Mononuclear cell (primary cell): ENCODE data around the gene ERC2. TPM values are rescaled to one million over a fixed set of nuclear protein-coding genes. Genes with fewer than 3 reads are reported as not detected.
"Not testable (repeated sequence)": the region's sequence is repeated elsewhere in the genome, so short reads cannot be mapped to it uniquely, and the experiment has no call there.

Source experiments
- H3K27me3 ChIP-seq: 2 replicates; pipeline ENCODE4 v1.6.0; 2011; ENCODE audit warnings: low read length, control low read depth; ENCODE audit not compliant: insufficient read depth
- H3K4me1 ChIP-seq: 2 replicates; pipeline ENCODE4 v1.5.1; 2011; ENCODE audit warnings: mild to moderate bottlenecking, low read length, control low read depth; ENCODE audit not compliant: insufficient read depth
- H3K4me3 ChIP-seq: 2 replicates; pipeline ENCODE4 v1.5.1; 2011; ENCODE audit warnings: mild to moderate bottlenecking, low read length, moderate library complexity
- H3K9me3 ChIP-seq: 2 replicates; pipeline ENCODE4 v1.5.1; 2011; ENCODE audit warnings: low read depth, mild to moderate bottlenecking, control low read depth, low read length
- total RNA-seq: library from RNA; depleted of rRNA; stranded (reverse); fragments of >200 nt; gene quantifications from one replicate; pipeline ENCODE4 v1.2.3, GENCODE V29; 2012

Gene ERC2
- total RNA-seq, 1 donor = 0.10 TPM

DNA sequence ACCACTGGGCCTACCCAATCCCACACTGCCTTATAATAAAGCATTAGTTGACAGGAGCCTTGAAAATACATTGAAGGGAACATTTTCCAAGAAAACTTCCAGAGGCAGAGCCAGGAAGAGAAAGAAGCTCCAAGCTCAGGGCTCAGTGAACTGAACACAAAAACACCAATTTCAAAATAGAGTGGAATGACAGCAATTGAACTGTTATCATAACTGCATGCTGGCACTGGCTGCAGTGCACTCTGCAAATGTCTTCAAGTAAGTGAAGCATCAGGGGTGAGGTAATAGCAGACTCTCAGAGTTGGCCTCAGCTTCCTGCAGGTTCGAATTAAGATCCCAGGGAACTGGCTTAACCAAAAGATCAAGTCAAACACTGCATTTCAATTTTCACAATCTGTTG lies 593.2 kb downstream of the ERC2 start:
- H3K9me3 ChIP-seq = no peaks in the 10 kb centered on the region
- no peaks in the 10 kb centered on the region for H3K27me3 ChIP-seq
- H3K4me1 ChIP-seq = no peaks in the 10 kb centered on the region
- H3K4me3 ChIP-seq = no peak overlapping the region

DNA sequence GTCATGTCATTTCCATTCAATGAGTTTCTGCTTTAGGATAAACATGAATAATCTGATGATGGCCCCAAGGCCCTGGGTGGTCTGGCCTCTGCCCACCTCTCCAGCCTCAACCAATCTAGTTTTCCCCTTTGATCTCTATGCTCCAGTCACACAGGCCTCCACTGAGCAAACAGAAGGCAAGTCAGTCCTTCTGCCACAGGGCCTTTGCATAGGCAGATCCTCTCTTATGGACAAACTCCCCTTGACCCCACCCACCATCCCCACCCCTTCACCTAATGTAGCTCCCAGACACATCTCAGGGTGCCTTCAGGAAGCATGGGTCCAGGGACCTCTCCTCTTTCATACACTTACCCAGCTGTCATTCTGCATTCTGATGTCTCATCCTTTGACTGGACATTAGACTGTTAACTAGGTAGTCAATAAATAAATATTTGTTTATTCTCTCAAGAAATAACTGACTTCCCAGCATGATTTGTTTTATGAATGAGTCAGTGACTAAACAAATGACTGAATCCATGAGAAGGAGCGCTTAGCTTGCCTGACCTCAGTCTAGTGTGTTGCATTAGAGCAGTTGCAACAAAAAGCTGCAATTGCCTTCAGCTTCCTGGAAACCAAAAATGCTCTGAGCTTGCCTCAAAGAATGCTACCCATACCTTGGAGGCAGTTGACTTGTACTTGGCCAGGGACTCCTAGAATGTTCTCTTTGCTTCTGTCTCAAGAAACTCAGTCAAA lies 594.6 kb downstream of the ERC2 start:
- Histone ChIP-seq H3K27me3 (no peaks in the 10 kb centered on the region), H3K4me3 (no peak overlapping the region), H3K9me3 (no peaks in the 10 kb centered on the region), H3K4me1 (no peaks in the 10 kb centered on the region)

DNA sequence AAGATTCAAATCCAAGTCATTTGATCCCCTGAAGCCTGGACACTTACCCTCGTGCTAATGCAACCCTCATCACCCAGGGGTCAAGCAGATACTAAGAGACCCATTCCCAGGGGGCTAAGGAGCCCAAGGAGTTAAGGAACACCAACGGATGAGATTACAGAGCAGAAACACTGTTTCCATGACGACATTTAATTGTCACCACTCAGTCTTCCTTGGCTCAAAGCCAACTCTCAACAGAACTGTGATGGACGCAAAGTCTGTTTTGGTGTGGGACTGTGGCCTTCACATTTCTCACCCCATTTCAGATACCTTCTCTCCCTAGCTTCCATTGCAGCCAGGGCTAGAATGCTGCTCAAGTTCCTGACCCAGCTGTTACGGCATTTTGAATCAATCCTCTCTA lies 597.7 kb downstream of the ERC2 start:
- H3K27me3 ChIP-seq = no peaks in the 10 kb centered on the region

DNA sequence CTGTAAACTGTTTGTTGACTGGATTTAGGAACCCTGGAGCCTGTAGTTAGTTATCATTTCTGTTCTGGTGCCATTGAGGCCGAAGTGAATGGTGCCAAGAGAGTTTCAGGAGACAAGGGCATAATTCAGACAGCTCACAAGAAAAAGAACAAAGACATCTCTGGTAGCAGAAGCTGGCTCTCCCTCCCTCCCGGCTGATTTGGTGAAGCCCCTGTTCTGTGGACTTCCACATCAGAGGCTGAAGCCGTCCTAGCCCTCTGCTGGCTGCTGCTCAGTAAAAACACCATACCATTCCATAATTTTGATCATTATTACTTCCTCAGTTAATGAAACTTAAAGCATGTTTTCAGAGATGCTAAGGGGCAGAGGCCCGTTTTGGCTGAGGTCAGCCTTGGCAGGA lies 599.9 kb downstream of the ERC2 start:
- Histone ChIP-seq H3K9me3 (no peaks in the 10 kb centered on the region), H3K4me3 (no peak overlapping the region), H3K27me3 (no peaks in the 10 kb centered on the region), H3K4me1 (no peaks in the 10 kb centered on the region)

More for the DNA sequence above, 597.7 kb downstream of the ERC2 start:
- H3K9me3 ChIP-seq = no peaks in the 10 kb centered on the region
- no peak overlapping the region for H3K4me3 ChIP-seq
- H3K4me1 ChIP-seq = no peaks in the 10 kb centered on the region

DNA sequence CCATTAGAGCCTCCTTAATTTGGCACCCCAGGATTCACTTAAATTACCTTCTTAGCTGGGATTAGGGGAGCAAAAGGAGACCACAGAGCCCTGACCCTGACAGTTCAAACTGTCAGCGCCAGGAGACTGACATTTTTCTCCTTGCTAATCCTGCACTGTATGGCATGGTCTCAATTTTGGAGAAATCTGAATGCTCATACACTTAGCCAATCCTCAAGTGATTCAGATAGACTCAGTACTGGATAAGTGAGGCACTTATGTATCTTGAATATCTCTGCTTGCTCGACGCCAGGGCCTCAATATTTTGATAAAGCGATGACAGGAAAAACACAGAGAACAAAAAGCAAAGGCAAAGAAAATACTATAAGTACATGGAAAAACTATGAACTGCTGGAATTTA lies 605.2 kb downstream of the ERC2 start:
- no peaks in the 10 kb centered on the region for H3K27me3 ChIP-seq
- H3K9me3 ChIP-seq = no peaks in the 10 kb centered on the region
- H3K4me1 ChIP-seq = no peaks in the 10 kb centered on the region
- H3K4me3 ChIP-seq = no peak overlapping the region

DNA sequence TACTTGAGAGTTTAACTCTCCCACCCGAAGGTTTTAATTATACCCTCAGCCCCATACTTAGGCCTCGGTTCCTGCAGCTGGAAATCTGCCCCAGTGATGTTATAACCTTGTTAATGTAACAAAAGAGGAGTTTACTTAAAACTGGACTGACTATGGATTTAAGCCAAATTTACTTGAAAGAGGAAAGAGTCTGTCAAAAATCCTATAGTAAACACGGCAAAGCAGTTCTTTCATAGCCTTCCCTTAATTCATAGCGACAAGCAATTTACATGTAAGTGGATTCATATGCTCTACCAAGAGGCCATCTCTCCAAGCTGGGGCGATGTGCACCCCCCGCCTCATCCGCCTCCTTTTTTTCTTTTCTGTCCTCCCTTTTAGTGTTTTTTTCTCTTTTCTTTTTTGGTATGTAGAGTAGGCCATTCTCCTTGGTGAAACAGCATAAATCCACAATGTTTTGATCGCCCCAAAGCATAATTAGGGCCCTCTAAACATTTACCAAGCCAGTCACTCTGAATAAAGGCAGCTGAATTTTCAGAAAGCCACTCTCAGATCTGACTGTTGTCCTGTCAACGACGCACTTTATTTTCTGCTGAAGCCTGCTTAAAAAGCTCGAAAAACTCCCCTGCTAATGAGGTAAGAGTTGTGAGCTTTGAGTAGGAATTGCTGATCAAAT lies 608.1 kb downstream of the ERC2 start:
- Histone ChIP-seq H3K9me3 (no peaks in the 10 kb centered on the region), H3K27me3 (no peaks in the 10 kb centered on the region), H3K4me1 (no peaks in the 10 kb centered on the region), H3K4me3 (no peak overlapping the region)

DNA sequence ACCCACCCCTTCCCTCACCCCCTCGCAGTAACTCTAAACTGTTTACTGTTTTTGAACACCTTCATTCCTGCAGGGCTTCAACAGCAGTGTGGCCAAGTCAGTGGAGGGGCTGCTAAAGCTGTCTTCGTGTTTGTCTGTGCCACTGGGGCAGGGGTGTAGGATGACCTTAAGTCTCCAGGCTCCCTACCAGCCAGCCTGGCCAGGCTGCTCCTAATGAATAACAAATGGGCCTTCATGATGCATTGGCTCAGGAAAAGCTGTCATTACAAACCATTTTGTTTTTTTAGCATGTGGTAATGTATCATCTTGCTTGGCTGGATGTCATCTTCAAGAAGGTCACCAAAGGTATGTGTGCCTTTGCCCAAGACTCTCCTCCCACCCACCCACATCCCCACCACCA lies 609.0 kb downstream of the ERC2 start:
- Histone ChIP-seq H3K4me3 (no peak overlapping the region), H3K27me3 (no peaks in the 10 kb centered on the region), H3K9me3 (no peaks in the 10 kb centered on the region), H3K4me1 (no peaks in the 10 kb centered on the region)

DNA sequence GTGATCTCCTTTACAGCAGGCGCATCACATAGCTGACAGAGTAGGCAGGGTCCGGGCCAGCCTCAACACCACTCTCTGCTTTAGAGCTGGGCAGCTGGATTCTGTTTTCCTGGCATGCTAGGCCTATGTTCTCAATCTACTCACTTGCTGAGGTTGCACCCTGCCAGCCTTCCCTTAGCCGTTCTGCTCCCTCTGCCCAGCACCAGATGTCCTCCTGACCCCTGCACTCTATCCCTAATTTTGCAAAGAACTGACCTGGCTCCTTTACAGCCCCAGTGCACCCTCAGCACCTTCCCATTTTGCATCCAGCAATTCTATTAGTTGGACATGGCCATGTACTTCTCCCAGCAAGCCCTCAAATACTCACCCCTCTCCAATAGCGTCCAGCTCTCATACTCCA lies 609.5 kb downstream of the ERC2 start:
- no peak overlapping the region for H3K4me3 ChIP-seq
- no peaks in the 10 kb centered on the region for H3K9me3 ChIP-seq
- H3K27me3 ChIP-seq = no peaks in the 10 kb centered on the region
- no peaks in the 10 kb centered on the region for H3K4me1 ChIP-seq

DNA sequence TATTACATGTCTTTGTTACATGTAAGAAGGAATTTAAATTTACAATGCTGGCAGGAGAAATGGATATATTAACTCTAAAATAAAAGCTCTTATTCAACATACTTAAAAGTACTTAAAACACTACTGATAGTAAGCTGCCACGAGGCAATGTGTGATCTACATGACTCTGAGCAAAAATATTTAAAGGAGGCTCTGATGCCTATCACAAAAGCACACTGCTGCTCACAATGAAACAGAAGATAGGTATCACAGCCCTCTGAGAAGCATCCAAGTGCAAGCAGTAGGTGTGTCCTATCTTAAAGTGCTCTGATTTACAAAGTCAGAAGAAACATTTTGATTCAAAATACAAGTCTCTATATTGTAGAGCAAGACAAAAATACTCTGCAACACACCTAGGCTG lies 610.0 kb downstream of the ERC2 start:
- Histone ChIP-seq H3K27me3 (no peaks in the 10 kb centered on the region), H3K4me1 (no peaks in the 10 kb centered on the region), H3K4me3 (no peak overlapping the region), H3K9me3 (no peaks in the 10 kb centered on the region)

DNA sequence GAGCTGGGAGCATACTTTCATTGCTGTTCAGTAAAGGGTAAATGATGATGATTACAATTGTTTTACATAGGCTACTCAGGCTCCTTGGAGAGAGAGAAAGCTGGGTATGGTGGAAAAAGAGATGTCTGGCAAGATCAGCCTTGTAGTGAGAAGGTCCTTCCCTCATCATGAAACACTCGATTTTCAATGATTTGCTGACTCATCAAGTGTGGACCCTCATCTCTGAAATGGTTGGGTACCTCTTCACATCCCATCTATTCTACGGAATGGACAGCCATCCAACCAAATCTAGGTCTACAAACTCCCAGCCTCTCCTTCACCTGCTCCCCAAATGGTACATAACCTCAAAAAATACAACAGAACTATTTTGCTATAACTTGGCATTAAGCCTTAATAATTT lies 610.6 kb downstream of the ERC2 start:
- Histone ChIP-seq H3K4me3 (no peak overlapping the region), H3K27me3 (no peaks in the 10 kb centered on the region), H3K9me3 (no peaks in the 10 kb centered on the region), H3K4me1 (no peaks in the 10 kb centered on the region)

DNA sequence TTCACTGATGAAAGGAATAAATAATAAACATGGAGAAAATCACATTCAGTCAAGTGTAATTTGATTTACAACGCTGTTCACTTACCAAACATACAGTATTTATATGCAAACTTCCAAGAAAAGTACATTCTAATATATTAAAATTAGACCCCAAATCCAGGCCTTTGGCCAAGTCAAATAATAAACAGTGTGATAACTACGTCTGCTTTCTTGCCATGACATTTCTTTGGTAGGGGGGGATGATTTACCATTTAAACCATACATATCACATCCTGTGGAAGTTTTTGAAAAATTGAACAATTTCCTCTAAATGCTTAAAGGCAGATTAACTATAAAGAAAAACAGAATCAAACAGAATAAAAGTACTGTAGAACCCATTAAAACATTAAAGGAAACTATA lies 613.0 kb downstream of the ERC2 start:
- Histone ChIP-seq H3K4me3 (no peak overlapping the region), H3K4me1 (no peaks in the 10 kb centered on the region), H3K27me3 (no peaks in the 10 kb centered on the region)

DNA sequence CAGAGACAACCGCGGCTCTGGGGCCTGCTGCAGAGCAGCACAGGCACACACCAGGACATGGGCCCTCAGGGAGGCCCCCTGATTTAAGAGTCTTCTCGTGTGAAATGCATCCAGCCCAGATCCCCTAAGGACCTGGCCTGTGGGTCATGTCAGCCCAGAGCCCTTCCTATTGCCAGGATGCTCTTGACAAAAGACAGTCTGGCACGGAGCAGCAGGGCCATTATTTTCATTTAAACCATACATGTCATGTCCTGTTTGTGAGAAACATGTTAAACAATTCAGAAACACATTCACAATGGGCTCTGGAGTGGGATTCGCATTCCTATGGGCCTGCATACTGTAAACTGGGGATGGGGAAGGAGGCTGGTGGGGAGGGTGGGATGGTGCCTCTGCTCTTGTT lies 613.8 kb downstream of the ERC2 start:
- H3K4me1 ChIP-seq = no peaks in the 10 kb centered on the region
- no peaks in the 10 kb centered on the region for H3K9me3 ChIP-seq
- no peak overlapping the region for H3K4me3 ChIP-seq
- H3K27me3 ChIP-seq = no peaks in the 10 kb centered on the region

More for the DNA sequence above, 613.0 kb downstream of the ERC2 start:
- no peaks in the 10 kb centered on the region for H3K9me3 ChIP-seq

DNA sequence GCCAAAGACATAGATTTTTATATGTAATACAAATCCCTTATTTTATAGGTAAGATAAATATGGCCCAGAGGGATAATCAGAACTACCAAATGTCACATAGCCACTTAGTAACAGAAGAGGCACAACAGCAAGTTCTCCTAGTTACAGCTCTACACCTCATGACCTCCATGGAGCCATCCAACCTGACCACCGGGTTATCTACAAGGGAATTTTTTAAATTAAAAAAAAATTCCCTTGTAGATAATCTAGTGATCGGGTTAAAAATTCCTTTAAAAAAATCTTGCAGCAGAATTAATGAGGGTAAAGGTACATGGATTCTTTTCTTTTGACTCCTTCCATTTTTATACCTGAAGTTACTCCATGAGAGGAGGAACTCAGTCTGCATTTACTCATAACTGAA lies 615.9 kb downstream of the ERC2 start:
- no peaks in the 10 kb centered on the region for H3K27me3 ChIP-seq
- H3K4me3 ChIP-seq = no peak overlapping the region
- no peaks in the 10 kb centered on the region for H3K9me3 ChIP-seq
- H3K4me1 ChIP-seq = no peaks in the 10 kb centered on the region

DNA sequence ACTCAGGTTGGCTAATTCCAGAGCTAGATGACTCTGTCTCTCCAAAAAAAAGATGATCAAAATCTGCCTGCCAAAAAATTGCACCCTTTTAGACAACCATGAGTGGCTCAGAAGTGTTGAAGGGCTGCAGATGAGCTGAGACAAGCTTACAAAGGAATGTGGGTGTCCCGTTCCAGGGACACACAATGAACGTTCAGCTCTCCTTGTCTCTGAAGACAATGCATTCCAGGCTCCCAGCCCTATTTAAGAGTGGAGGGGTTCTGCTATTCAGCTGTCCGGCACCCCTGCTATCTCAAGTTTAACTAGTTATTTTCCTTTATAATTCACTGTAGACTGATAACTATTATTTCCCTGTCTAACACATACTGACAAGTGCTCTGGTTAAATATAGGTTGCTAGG lies 626.1 kb downstream of the ERC2 start:
- no peaks in the 10 kb centered on the region for H3K27me3 ChIP-seq
- H3K4me3 ChIP-seq = no peak overlapping the region
- no peaks in the 10 kb centered on the region for H3K4me1 ChIP-seq
- no peaks in the 10 kb centered on the region for H3K9me3 ChIP-seq

DNA sequence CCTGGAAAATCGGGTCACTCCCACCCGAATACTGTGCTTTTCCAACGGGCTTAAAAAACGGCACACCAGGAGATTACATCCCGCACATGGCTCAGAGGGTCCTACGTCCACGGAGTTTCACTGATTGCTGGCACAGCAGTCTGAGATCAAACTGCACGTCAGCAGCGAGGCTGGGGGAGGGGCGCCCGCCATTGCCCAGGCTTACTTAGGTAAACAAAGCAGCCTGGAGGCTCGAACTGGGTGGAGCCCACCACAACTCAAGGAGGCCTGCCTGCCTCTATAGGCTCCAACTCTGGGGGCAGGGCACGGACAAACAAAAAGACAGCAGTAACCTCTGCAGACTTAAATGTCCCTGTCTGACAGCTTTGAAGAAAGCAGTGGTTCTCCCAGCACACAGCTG lies 636.4 kb downstream of the ERC2 start:
- H3K9me3 ChIP-seq, H3K4me3 ChIP-seq, H3K4me1 ChIP-seq, H3K27me3 ChIP-seq: not testable (repeated sequence)

DNA sequence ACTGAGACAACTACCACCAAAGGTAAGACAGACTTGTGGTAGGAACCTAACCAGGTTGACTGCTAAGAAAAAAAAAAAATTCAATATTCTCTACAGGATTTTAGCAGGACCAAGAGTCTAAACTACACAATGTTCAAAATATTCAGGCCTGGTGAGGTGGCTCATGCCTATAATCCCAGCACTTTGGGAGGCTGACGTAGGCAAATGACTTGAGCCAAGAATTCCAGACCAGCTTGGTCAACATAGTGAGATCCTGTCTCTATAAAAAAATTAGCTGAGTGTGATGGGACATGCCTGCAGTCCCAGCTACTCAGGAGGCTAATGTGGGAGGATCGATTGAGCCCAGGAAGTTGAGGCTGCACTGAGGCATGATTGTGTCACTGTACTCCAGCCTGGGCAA lies 639.6 kb downstream of the ERC2 start:
- no peaks in the 10 kb centered on the region for H3K27me3 ChIP-seq
- no peaks in the 10 kb centered on the region for H3K9me3 ChIP-seq
- H3K4me3 ChIP-seq = no peak overlapping the region
- no peaks in the 10 kb centered on the region for H3K4me1 ChIP-seq
